Retinal pigment epithelial cell (primary cell): ENCODE measurements around the gene TMEM147.
"Not testable (repeated sequence)": the region's sequence is repeated elsewhere in the genome, so short reads cannot be mapped to it uniquely, and the experiment has no call there.

ENCODE experiments used
- DNase-seq: peaks from one replicate; pipeline ENCODE4 v3.0.0-alpha.2; 2010; ENCODE audit warnings: low read depth
- H3K4me3 ChIP-seq: 2 replicates; pipeline ENCODE4 v1.5.1; 2011; ENCODE audit warnings: mild to moderate bottlenecking, low read length, control low read depth, moderate library complexity
- TF ChIP-seq, protein P1 (sequence below): conservative IDR thresholded peaks from 2 replicates; pipeline ENCODE4 v1.5.1; 2011; ENCODE audit warnings: low read depth, low read length, control low read depth, inconsistent platforms

Gene TMEM147

DNA sequence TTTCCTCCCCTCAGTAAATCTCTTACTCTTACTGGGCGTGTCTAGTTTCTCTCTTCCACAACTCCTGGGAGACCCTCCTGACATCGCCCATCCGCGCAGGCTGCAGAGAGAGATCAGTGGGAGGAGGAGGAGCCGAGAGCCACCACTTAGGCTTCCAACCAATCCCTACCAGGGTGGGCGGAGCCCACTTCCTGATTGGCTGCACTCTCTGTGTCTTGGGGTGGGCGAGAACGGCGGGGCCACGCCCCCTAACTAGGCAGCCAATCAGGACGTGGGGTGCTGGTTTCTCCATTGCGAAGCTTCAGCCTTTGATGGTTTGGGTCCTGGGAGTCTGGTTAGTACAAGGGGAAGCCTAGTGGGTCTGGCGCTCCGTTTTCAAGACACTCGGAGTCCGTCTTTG, 40.4 kb downstream of the TMEM147 start, which contains the start of gene PMIS2:
PMIS2 (plus strand) TSS at position 326 of the 400 bp plus-strand sequence. CDS start 87 bp downstream, outside the sequence.
- DNase-seq = no peak
- H3K4me3 ChIP-seq = no peak within 1 kb of the TSS
- TF ChIP-seq, protein P1, sequence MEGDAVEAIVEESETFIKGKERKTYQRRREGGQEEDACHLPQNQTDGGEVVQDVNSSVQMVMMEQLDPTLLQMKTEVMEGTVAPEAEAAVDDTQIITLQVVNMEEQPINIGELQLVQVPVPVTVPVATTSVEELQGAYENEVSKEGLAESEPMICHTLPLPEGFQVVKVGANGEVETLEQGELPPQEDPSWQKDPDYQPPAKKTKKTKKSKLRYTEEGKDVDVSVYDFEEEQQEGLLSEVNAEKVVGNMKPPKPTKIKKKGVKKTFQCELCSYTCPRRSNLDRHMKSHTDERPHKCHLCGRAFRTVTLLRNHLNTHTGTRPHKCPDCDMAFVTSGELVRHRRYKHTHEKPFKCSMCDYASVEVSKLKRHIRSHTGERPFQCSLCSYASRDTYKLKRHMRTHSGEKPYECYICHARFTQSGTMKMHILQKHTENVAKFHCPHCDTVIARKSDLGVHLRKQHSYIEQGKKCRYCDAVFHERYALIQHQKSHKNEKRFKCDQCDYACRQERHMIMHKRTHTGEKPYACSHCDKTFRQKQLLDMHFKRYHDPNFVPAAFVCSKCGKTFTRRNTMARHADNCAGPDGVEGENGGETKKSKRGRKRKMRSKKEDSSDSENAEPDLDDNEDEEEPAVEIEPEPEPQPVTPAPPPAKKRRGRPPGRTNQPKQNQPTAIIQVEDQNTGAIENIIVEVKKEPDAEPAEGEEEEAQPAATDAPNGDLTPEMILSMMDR = no peak

DNA sequence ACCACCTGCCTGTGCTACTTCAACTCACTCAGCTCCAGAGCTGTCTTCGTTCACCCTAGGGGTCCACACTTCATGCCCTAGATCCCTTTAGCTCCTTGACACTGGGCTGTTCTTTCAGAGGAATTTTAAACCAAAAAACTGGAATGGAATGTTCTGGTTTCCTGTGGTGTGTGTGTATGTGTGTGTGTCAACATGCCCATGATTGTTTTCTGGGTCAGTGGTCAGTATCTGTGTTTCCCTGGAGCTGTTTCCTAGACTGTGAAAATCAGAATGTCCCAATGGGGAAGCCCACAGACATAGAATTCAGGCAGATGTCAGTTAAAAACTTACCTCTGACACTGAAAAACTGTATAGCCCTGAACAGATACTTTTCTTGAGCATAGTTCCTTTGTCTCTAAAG, 41.9 kb downstream of the TMEM147 start:
- TF ChIP-seq, protein P1 = no peak
- no peak overlapping the region for H3K4me3 ChIP-seq
- DNase-seq = no peak

DNA sequence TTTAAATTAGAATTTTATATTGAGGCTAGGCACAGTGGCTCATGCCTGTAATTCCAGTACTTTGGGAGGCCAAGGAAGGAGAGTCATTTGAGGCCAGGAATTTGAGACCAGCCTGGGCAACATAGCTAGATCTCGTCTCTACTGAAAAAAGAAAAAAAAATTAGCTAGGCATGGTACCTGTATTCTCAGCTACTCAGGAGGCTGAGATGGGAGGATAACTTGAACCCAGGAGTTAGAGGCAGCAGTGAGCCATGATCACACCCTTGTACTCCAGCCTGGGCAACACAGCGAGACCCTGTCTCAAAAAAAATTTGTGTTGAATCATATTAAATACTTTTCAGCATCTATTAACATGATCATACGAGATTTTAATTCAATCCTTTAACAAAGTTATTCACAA, 45.4 kb downstream of the TMEM147 start:
- DNase-seq = no peak
- TF ChIP-seq, protein P1 = no peak
- no peak overlapping the region for H3K4me3 ChIP-seq

DNA sequence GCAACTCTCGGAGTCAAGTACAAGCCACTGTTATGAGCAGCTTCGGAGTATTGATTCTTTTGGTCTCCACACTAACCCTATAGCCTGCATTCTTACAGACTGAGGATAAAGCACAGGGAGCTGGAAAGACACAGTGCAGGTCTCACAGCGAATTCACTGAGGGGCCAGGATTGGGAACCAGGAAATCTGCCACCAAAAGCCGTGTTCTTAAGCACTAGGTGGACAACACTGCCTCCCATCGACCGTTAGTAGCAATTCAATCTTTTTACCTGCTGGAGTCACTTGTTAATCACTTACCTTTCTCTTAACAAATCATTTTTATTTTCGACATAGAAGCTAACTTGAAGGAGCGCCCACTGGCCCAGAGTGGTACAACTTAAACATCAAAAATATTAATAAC, 46.8 kb downstream of the TMEM147 start:
- no peak overlapping the region for H3K4me3 ChIP-seq
- DNase-seq = peak; percentile 13
- TF ChIP-seq, protein P1 = peak; percentile 64

DNA sequence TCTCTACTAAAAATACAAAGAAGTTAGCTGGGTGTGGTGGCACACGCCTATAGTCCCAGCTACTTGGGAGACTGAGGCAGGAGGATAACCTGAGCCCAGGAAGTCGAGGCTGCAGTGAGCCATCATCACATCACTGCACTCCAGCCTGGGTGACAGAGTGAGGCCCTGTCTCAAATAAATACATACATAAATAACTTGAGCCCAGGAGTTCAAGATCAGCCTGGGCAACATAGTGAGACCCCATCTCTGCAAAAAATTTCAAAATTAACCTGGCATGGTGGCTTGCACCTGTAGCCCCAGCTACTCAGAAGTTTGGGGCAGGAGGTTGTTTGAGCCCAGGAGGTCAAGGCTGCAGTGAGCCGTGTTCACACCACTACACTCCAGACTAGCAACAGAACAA, 49.6 kb downstream of the TMEM147 start:
- not testable (repeated sequence) for H3K4me3 ChIP-seq, DNase-seq

DNA sequence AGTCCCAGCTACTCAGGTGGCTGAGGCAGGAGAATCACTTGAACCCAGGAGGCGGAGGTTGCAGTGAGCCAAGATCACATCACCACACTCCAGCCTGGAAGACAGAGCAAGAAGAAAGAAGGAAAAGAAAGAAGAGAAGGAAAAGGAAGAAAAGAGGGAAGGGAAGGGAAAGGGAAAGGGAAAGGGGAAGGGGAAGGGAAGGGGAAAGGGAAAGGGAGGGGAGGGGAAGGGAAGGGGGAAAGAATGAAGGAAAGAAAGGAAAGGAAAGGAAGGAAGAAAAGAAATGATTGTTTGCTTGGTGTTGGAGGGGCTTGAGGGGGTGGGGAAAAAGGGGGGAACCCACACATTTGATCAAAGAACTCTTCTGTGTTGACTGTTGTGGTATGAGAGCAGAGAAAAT, 50.5 kb downstream of the TMEM147 start:
- TF ChIP-seq, protein P1 = no peak
- DNase-seq = no peak
- H3K4me3 ChIP-seq = no peak overlapping the region

DNA sequence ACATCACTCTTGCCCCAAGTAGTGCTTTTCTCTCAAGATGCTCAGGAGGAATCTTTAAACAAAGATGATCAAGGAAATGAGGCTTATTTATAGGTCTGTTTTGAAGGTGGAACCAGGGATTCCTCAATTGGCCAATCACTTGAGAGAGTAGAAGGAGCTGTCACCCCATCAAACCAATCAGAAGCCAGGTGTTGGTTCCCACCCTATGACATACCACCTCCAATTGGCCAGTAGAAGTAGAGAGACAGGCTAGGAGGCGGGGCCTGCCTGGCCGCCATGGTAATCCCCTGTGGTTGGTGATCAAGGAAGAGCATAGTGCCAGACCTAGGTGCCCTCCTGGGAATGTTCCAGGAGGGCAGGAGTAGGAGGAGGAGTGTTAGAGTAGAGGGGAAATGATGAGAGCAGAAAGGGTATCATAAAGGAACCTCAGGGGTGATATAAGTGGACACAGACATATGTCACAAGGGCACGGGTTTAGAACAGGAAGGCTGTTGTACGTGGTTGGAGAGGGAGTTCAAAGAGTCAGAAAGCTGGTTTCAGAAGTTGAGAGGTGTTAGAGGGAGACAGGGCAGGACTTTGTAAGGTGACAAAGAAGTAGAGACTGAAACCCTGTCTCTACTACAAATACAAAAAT, 51.1 kb downstream of the TMEM147 start:
- TF ChIP-seq, protein P1 = no peak
- no peak for DNase-seq
- H3K4me3 ChIP-seq = no peak overlapping the region
